Measurements from ENCODE around the gene RFC2.

RFC2 gene

GRCh38 chr7:74254129-74254857 lies at the start of gene RFC2:
TSS of gene RFC2 (minus strand) at chr7:74254399. CDS start at chr7:74254383, 16 bp downstream.
- Histone ChIP-seq H3K4me1 (ENCODE audit: control insufficient read depth, insufficient read depth, low read length) (peaks cover 29% of the 10 kb centered on the region), H3K9ac (ENCODE audit: low read length) (peak within 1 kb of the TSS; percentile 96), H3K27me3 (replicated peaks; ENCODE audit: control insufficient read depth, insufficient read depth, low read length) (no peaks in the 10 kb centered on the region), H3K4me3 (ENCODE audit: low read length) (peak within 1 kb of the TSS; percentile 98), H3K9me3 (ENCODE audit: control insufficient read depth, low read length) (no peaks in the 10 kb centered on the region), H3K36me3 (ENCODE audit: control insufficient read depth, insufficient read depth, low read length, severe bottlenecking) (peaks cover 12% of the 10 kb centered on the region)
- peak; percentile 98 for DNase-seq (ENCODE audit: low read depth)

GRCh38 chr7:74302745-74303221 lies 48.6 kb upstream of the RFC2 start:
- no peaks in the 10 kb centered on the region for H3K27me3 ChIP-seq (replicated peaks; ENCODE audit: control insufficient read depth, insufficient read depth, low read length)
- H3K36me3 ChIP-seq (ENCODE audit: control insufficient read depth, insufficient read depth, low read length, severe bottlenecking): no peaks in the 10 kb centered on the region
- no peak overlapping the region for H3K9ac ChIP-seq (ENCODE audit: low read length)
- H3K9me3 ChIP-seq (ENCODE audit: control insufficient read depth, low read length): no peaks in the 10 kb centered on the region
- H3K4me1 ChIP-seq (ENCODE audit: control insufficient read depth, insufficient read depth, low read length): peaks cover 11% of the 10 kb centered on the region
- H3K4me3 ChIP-seq (ENCODE audit: low read length): no peak overlapping the region
- no peak for DNase-seq (ENCODE audit: low read depth)

- Histone ChIP-seq H3K4me1 (ENCODE audit: control insufficient read depth, insufficient read depth, low read length) (no peaks in the 10 kb centered on the region), H3K27me3 (replicated peaks; ENCODE audit: control insufficient read depth, insufficient read depth, low read length) (no peaks in the 10 kb centered on the region), H3K36me3 (ENCODE audit: control insufficient read depth, insufficient read depth, low read length, severe bottlenecking) (no peaks in the 10 kb centered on the region), H3K9ac (ENCODE audit: low read length) (no peak overlapping the region), H3K4me3 (ENCODE audit: low read length) (no peak overlapping the region), H3K9me3 (ENCODE audit: control insufficient read depth, low read length) (no peaks in the 10 kb centered on the region)
- no peak for DNase-seq (ENCODE audit: low read depth)
These were observed 46.7 kb upstream of the RFC2 start for GRCh38 chr7:74300926-74301325.

- no peaks in the 10 kb centered on the region for H3K9me3 ChIP-seq (ENCODE audit: control insufficient read depth, low read length)
- no peaks in the 10 kb centered on the region for H3K27me3 ChIP-seq (replicated peaks; ENCODE audit: control insufficient read depth, insufficient read depth, low read length)
These were observed 45.2 kb upstream of the RFC2 start for GRCh38 chr7:74299401-74299800.

GRCh38 chr7:74297516-74298233 lies 43.5 kb upstream of the RFC2 start:
- H3K4me1 ChIP-seq (ENCODE audit: control insufficient read depth, insufficient read depth, low read length): peaks cover 7% of the 10 kb centered on the region
- H3K4me3 ChIP-seq (ENCODE audit: low read length): no peak overlapping the region

More at GRCh38 chr7:74299401-74299800, 45.2 kb upstream of the RFC2 start:
- Histone ChIP-seq H3K9ac (ENCODE audit: low read length) (no peak overlapping the region), H3K36me3 (ENCODE audit: control insufficient read depth, insufficient read depth, low read length, severe bottlenecking) (no peaks in the 10 kb centered on the region), H3K4me1 (ENCODE audit: control insufficient read depth, insufficient read depth, low read length) (peaks cover 3% of the 10 kb centered on the region), H3K4me3 (ENCODE audit: low read length) (no peak overlapping the region)
- DNase-seq (ENCODE audit: low read depth): no peak

GRCh38 chr7:74294191-74294998 lies 40.2 kb upstream of the RFC2 start:
- H3K36me3 ChIP-seq (ENCODE audit: control insufficient read depth, insufficient read depth, low read length, severe bottlenecking): no peaks in the 10 kb centered on the region
- H3K4me1 ChIP-seq (ENCODE audit: control insufficient read depth, insufficient read depth, low read length): peaks cover 12% of the 10 kb centered on the region
- H3K9ac ChIP-seq (ENCODE audit: low read length): no peak overlapping the region
- no peaks in the 10 kb centered on the region for H3K27me3 ChIP-seq (replicated peaks; ENCODE audit: control insufficient read depth, insufficient read depth, low read length)
- peak; percentile 87 for DNase-seq (ENCODE audit: low read depth)
- no peaks in the 10 kb centered on the region for H3K9me3 ChIP-seq (ENCODE audit: control insufficient read depth, low read length)
- H3K4me3 ChIP-seq (ENCODE audit: low read length): peak overlapping the region; percentile 8

More at GRCh38 chr7:74297516-74298233, 43.5 kb upstream of the RFC2 start:
- Histone ChIP-seq H3K36me3 (ENCODE audit: control insufficient read depth, insufficient read depth, low read length, severe bottlenecking) (no peaks in the 10 kb centered on the region), H3K9ac (ENCODE audit: low read length) (no peak overlapping the region), H3K9me3 (ENCODE audit: control insufficient read depth, low read length) (no peaks in the 10 kb centered on the region), H3K27me3 (replicated peaks; ENCODE audit: control insufficient read depth, insufficient read depth, low read length) (no peaks in the 10 kb centered on the region)
- no peak for DNase-seq (ENCODE audit: low read depth)

GRCh38 chr7:74293577-74293908 lies 39.3 kb upstream of the RFC2 start:
- Histone ChIP-seq H3K9me3 (ENCODE audit: control insufficient read depth, low read length) (no peaks in the 10 kb centered on the region), H3K27me3 (replicated peaks; ENCODE audit: control insufficient read depth, insufficient read depth, low read length) (no peaks in the 10 kb centered on the region), H3K4me3 (ENCODE audit: low read length) (no peak overlapping the region), H3K36me3 (ENCODE audit: control insufficient read depth, insufficient read depth, low read length, severe bottlenecking) (no peaks in the 10 kb centered on the region), H3K4me1 (ENCODE audit: control insufficient read depth, insufficient read depth, low read length) (peaks cover 17% of the 10 kb centered on the region), H3K9ac (ENCODE audit: low read length) (no peak overlapping the region)
- DNase-seq (ENCODE audit: low read depth): no peak

- no peak for DNase-seq (ENCODE audit: low read depth)
- Histone ChIP-seq H3K36me3 (ENCODE audit: control insufficient read depth, insufficient read depth, low read length, severe bottlenecking) (no peaks in the 10 kb centered on the region), H3K4me1 (ENCODE audit: control insufficient read depth, insufficient read depth, low read length) (peaks cover 23% of the 10 kb centered on the region), H3K9me3 (ENCODE audit: control insufficient read depth, low read length) (no peaks in the 10 kb centered on the region), H3K9ac (ENCODE audit: low read length) (no peak overlapping the region), H3K27me3 (replicated peaks; ENCODE audit: control insufficient read depth, insufficient read depth, low read length) (no peaks in the 10 kb centered on the region), H3K4me3 (ENCODE audit: low read length) (no peak overlapping the region)
These were observed 38.8 kb upstream of the RFC2 start for GRCh38 chr7:74292757-74293576.

GRCh38 chr7:74291535-74291934 lies 37.3 kb upstream of the RFC2 start:
- Histone ChIP-seq H3K4me1 (ENCODE audit: control insufficient read depth, insufficient read depth, low read length) (peaks cover 25% of the 10 kb centered on the region), H3K4me3 (ENCODE audit: low read length) (no peak overlapping the region), H3K27me3 (replicated peaks; ENCODE audit: control insufficient read depth, insufficient read depth, low read length) (no peaks in the 10 kb centered on the region), H3K9ac (ENCODE audit: low read length) (no peak overlapping the region), H3K9me3 (ENCODE audit: control insufficient read depth, low read length) (no peaks in the 10 kb centered on the region), H3K36me3 (ENCODE audit: control insufficient read depth, insufficient read depth, low read length, severe bottlenecking) (no peaks in the 10 kb centered on the region)
- DNase-seq (ENCODE audit: low read depth): no peak

GRCh38 chr7:74290981-74291441 lies 36.8 kb upstream of the RFC2 start:
- H3K27me3 ChIP-seq (replicated peaks; ENCODE audit: control insufficient read depth, insufficient read depth, low read length): no peaks in the 10 kb centered on the region
- H3K9me3 ChIP-seq (ENCODE audit: control insufficient read depth, low read length): no peaks in the 10 kb centered on the region
- DNase-seq (ENCODE audit: low read depth): no peak
- peak overlapping the region; percentile 90 for H3K4me3 ChIP-seq (ENCODE audit: low read length)
- no peaks in the 10 kb centered on the region for H3K36me3 ChIP-seq (ENCODE audit: control insufficient read depth, insufficient read depth, low read length, severe bottlenecking)
- H3K9ac ChIP-seq (ENCODE audit: low read length): no peak overlapping the region
- H3K4me1 ChIP-seq (ENCODE audit: control insufficient read depth, insufficient read depth, low read length): peaks cover 25% of the 10 kb centered on the region
